Cardiac septum (tissue), 1 donor: ENCODE measurements around the gene CD47. TPM values are rescaled to one million over a fixed set of nuclear protein-coding genes. Genes with fewer than 3 reads are reported as not detected.

Experiments
- DNase-seq: peaks from one replicate; pipeline ENCODE4 v3.0.0-alpha.2; 2020; ENCODE audit warnings: low spot score
- intact Hi-C: fragments of 100-400 bp; cut with DNase I; formaldehyde crosslinking; loops from one replicate; pipeline ENCODE4 v1.14.0; 2022
- total RNA-seq: library from RNA; stranded (reverse); fragmentation: NEBNext Ultra II Directional; extraction: Animal tissue kit (Norgen Biotek cat#: 25700); gene quantifications from one replicate; pipeline ENCODE4 v1.2.1, GENCODE V29; 2021
- donor health status: DM: no; HTN: no; CAD: no.

Gene CD47
- total RNA-seq, 1 donor from 2014 or later, result 51.4 TPM

DNA sequence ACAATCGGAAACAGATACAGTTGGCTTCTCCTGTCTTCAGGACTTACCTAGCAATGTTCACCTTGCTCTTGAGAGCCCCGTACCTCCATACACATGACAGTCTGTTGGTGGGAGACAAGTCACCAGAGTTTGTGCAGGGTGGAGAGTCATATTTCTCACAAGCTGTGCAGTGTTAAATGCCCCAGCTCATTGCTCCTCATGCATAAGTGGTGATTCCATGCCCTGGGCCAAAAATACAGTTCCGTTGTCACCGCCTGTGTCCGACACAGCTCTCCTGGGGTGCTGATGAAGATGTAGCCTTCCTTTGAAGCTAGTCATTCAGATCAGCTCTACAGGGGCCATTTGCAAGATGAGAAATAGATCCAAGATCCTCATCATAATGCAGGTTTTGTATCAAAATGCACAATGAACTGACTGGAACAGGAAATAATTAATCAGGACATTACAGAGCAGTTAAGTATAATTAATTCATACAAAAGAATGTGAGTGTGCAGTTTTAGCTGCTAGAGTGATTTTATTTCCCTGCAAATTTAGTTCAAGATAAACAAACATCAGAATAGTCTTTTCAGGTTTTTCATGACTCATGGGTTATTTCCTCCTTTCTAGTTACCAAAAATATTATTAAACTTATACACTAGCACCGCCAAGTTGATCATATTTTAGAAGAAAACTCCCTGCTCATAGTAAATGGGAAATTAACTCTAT, 66.5 kb downstream of the CD47 start:
- intact Hi-C loops, result no loop called here
- no peak for DNase-seq

DNA sequence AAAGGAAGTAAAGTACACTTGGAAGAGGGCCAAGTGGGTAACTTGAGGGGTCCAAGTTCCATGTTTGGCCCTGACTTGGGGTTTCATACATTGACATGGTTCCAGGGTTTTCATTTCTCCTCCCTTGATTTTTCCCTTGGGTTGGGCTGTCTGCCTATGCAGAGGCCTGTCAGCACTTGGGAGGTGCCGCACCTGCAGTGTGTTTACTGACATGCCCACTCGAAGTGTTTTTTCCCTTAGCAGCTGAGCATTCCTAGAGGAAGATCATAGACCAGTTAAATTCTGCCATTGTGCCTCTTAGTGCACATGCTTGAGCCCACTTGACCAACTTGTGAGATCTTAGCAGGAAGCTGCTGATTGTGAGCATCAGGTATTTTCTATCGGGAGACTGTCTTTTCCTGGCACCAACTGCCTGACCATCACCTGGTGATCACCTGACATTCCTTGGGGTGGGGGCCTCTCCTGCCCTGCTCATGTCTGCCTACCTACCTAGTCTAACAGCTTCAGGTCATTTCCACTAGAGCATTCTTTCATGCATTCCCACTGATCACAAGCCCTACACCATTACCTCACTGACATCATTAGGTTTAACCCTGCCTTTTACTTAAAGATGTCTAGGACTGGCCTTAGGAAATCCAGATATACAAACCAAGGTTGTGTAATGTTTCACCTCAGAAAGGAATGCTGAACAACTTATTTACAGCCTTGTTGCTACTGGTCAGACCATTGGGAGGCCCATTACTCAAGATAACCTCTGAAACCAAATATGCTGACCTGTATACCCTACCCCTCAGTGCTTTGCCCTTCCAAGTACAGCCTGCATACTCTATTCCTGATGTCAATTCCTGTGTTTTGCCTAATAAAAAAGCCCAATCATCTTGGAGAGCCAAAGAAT, 68.3 kb downstream of the CD47 start:
- no peak for DNase-seq
- intact Hi-C loops, result no loop called here

DNA sequence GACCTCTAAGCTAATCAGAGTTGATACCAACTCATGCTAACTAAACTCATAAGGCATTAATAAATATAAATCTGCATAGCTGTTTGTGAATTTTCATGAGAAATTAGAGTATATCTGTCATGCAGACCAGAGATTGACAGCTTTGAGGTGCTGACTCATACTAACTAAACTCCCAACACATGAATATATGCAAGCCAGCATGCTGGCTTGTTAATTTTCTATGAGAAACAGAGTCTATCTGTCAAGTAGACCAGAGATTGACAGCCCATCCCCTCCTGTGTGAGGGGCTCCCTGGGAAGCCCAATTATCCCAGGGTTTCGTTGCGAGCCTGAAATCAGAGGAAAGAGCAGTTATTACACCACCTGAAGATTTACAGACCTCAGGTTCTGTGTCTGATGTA, 69.3 kb downstream of the CD47 start:
- DNase-seq, result no peak
- intact Hi-C loops, result no loop called here

DNA sequence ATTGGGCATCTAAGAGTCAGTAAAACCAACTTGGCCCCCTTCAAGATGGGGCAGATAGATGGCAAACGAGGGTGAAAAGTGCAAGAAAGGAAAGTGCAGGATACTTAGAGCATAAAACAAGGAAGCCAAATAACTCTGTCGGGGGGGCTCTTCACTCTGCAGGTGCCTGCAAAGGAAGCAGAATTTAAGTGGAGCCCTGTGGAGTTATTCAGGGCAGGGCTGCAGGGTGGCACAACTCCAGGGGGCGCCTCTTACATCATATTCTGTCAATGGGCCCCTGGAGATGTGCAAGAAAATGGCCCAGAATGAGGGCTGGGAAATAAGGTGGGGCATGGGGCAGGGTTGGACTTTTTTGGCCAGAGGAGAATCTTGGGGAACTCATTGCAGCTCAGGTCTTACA, 69.7 kb downstream of the CD47 start:
- intact Hi-C loops, result no loop called here
- DNase-seq, result no peak

DNA sequence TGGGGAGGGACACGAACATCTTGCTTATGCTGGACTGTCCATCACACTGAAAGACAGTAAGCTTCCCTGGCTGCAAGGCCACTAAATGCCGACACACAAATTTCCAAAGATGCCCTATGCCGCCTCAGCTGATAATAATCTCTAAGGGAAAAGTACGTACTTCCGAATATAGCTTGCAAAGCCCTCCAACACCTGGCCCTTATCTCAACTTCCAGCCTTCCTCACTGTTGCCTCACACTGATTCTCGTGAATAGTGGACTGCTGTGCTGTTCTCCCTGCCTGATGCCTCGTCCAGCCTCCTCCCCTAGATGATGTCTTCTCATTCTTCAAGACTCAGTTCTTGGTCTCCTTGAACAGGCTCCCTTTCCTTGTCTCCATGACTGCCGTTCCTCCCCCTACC, 72.3 kb downstream of the CD47 start:
- DNase-seq, result no peak
- intact Hi-C loops, result no loop called here

DNA sequence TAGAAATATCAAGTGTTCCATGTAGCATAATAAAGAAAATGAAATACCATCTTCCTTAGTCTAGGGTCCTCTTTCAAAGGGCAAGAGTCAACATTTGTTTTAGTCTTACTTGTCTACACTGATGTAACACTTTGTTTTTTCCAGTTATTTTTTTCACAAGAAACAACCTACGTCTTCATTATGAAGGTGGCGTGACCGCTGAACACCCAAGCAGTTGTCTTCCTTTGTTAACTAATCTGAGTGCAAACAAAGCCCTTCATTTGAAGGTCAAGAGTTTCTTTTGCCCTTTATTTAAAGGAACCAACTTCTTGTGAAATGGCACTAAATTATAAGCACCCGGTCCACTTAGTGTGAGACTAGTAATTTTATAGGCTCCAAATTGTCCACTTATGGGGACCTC, 73.2 kb downstream of the CD47 start:
- DNase-seq, result no peak
- intact Hi-C loops, result no loop called here

DNA sequence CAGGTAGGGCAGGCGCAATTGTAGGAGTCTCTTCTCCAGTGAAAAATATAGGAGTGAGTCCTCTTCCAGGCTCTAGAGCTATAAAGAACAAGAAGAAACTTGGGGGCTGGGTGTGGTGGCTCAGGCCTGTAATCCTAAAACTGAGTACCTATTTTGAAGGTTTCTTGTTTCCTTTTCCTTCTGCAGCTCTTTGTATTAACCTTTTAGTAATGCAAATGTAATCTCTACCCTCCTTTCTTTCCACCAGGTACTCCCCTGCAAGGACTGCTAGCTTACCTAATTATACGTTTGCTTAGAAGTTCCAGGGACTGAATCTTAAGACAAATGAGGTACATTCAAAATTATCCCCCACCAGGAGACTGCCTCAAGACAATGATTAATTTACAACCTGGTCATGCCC, 75.9 kb downstream of the CD47 start:
- intact Hi-C loops, result no loop called here
- no peak for DNase-seq

DNA sequence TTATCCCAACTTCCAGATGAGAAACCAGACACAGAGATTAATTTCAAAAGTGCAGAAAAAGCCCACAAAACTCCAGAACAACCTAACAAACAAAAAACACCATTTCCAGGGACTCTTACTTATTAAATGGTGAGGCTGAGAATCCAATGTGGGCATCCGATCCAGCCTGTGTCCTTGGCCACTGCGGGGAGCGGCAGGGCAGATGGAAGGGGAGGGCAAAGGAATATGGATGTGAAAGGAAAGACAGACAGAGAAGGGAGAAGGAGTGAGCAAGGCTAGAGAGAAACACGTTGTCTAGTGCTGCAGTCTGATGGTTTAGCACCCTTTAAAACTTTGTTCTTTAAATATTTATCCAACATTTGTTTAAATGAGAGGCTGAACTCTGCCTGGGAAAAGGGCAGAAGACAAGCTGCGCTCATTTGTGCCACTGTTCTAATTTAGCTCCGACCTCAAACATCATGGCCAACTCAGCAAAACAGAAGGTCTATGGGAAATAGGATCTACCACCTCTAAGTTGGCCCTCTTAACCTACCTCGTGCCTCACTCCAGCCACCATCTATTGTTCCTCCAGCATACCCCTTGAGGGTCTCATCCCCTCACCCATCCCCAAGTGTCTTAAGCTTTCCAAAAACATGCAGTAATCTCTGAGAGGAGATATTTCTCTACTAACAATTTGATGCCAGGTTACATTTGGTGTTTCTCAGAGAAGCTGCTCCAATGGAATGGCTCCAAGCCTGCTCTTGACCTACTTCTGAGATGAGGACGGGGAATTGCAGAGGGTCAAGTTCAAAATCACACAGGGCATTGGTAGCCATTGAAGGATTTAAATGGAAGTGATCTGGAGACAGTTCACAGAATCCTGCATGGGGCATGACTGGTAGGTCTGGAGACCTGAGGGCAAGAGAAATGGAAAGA, 77.4 kb downstream of the CD47 start:
- intact Hi-C loops, result no loop called here
- DNase-seq, result no peak

DNA sequence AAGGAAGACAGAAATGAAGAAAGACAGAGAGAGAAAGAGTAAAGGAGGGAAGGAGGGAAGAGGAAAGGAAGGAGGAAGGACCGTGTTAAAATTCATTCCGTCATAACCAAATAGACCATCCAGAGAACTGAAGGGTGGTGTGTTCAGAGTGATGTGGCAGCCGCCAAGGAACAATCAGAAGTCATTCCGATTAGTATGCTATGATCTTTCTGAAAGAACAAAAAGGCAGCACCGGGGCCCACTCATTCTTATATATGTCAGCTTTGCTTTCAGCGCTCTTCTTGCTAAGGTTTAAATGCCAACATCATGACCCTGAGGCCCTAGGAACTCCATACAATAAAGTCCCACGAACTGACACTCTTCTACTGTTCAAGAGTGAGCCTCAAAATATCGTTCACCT, 78.5 kb downstream of the CD47 start:
- DNase-seq, result no peak
- intact Hi-C loops, result no loop called here

DNA sequence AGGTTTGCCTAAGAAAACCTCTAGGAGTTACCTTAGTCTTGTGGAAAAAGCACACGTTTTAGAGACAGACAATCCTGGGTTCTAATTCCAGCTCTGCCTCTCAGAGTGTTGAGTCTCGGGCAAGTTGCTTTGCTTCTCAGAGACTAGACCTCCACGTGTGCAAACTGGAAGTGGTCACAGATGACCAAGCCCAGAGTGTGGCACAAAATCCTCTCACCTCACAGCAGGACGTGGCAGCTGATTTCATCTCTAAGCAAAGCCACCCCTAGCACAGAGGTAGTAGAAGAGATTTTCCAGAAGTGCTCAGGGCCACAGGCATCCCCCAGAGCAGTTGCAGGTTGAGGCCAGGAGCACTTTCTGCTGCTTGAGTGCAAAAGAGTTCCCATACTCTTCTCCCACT, 79.2 kb downstream of the CD47 start:
- intact Hi-C loops, result no loop called here
- DNase-seq, result no peak

DNA sequence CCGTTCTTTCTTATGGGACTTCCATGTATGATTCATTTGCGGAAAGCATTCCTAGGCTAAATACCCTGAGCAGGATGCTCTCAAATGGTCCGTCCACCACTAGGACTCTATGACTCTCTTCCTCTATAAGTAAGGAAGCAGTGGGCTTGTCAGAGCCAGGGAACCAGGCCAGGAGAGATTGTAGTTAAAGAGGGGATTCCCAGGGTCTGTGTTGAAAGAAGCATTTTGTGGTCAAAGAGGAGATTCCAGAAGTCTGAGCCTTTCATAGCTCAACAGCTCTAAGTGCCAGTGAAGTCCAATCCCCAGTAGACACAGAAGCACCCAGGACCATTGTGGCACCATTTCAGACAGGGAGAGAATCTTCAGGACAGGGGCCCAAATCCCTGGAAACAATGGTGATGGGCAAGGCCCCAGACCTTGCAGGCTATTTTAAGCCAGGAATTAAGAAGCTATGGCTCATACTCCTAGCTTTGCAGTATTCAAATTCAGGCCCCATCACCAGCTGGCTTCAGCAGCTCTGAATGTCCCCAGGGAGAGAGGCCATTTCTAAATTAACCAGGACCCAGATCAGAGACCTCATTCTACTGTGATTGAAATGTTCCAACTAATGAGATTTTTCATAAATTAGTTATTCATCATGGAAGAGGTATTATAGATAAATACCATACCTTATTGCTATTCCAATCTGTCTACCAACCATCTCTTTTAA, 81.7 kb downstream of the CD47 start:
- no peak for DNase-seq
- intact Hi-C loops, result loop anchor here (5.0 kb wide), 1 partner anchor 52 kb away; no protein-coding TSS in a partner anchor

DNA sequence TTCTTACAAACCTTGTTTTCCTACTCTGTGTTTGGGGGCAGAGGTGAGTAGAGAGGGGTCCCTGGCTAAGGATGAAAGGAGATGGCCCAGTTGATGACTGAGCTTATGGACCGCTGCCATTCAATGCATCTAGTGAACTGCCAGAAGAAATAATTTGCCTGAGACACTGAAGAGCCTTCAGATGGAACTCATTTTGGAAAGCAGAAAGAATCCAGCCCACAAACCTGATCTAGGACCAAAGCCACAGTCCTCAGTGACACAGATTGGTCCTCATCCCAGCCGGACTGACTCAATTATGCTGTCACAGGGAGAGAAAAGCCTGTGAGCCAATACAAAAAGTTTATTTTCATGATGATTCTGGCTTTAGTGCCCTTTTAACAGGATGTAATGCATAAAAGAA, 82.7 kb downstream of the CD47 start:
- DNase-seq, result no peak
- intact Hi-C loops, result loop anchor here (5.0 kb wide), 1 partner anchor 51 kb away; no protein-coding TSS in a partner anchor

DNA sequence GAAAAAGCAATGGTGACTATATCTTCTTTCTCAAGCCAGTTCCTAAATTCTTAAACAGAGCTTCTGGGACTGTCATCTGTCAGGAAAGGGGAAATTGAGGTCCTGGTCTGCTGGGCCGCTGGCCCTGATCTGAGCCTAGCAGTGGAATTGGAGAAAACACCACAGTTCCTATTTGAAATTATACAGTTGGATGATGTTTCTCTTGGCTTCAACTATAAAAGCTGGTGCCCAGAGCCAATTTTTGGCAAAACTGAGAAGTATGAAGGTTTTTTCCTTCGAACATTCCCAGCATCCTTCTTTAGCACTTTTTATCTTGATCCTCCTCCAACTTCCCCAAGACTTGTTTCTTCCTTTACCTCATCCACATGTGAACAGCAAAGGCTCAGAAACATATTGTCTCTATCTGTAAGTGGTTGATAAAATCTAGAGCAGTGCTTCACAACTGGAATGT, 83.9 kb downstream of the CD47 start:
- intact Hi-C loops, result loop anchor here (5.0 kb wide), 1 partner anchor 50 kb away; no protein-coding TSS in a partner anchor
- DNase-seq, result no peak

DNA sequence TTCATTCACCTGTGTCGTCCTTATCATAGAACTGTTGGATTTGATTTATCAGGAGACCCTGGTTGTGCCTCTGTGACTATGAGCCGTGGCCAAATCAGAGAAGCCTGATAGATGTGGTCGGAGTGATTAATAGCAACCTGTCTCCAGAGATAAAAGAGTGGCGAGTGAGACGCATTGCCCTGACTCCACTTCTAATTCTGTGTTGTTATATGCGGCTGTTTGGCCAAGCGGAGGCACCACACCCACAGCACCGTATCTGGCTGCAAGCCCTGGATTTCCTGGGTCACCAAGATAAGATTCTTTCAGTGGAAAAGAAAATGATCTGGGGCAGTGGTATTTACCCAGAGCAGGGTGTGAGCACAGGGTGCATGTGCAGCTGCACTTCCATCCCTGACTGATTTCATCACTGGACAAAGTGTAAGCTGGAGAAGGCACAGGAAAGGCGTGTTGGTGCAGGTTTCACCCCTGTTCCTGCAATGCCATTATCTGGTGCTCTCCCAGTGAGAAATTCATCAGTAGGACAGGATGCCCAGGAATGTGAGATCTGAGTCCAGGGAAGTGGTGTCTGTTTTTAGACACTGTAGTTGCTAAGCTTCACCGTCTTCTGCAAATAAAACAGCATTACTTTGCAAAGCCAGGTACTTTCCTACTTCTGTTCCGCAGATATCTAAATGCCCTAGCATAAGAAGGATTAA, 84.6 kb downstream of the CD47 start:
- no peak for DNase-seq
- intact Hi-C loops, result loop anchor here (5.0 kb wide), 1 partner anchor 49 kb away; no protein-coding TSS in a partner anchor

DNA sequence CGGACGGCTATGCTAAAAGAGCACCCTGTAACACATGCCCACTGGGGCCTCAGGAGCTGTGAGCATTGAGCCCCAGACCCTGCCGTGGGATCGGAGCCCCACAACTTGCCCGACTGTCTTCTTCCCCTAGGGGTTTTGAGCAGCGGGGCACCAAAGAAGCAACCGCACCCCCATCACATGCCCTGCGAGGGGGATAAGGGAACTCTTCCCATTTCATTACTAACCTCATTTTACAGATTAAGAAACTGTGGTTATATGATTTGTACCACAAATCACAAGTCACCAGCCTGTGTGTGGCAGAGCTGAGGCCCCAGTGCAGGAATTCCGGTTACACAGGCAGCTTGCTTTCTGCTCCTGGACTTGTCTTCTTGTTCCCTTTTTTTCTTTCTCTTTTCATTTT, 86.2 kb downstream of the CD47 start:
- intact Hi-C loops, result loop anchor here (5.0 kb wide), 1 partner anchor 47 kb away; no protein-coding TSS in a partner anchor
- no peak for DNase-seq

DNA sequence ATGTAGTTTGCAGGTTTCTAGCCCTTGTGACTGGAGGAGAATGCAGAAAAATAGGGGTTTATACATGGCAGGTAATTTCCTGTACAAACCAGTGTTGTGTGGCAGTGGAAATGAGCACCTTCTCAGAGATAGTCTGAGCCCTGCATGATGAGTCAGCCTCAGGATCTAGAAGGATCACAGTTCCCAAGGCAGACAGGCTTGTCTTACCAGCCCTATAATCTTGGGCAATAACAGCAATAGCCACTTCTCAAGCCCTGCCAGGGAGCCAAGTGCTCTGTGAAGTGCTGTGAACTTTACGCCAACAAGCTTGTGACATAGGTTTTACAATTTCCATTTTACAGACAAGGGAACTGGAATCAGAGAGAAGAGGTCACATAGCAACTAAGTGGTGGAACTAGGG, 89.4 kb downstream of the CD47 start:
- intact Hi-C loops, result no loop called here
- no peak for DNase-seq

DNA sequence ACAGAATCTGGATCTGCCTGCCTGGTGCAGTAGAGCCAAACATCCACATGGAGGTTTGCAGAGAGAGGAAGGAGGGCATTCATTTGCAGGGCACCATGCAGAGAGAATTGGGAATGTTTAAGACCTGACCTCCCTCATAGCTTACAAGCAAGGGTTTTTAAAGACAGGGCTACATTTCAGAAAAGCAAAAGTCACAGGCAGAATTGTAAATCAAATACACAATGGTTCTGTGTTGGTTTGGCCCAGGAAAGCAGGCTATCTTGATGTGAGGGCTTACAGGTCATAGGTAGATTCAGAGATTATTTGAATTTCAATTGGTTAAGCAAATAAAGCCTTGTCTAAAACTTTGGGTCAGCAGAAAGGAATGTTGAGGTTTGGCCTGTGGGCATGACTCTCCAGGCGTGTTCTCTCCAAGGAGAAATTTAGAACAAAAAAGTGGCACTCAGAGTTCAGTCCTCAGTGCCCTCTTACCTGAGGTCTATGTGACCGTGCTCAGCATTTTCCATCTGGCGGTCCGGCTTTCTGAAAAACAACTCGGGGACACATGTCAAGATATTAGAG, 91.5 kb downstream of the CD47 start:
- intact Hi-C loops, result no loop called here
- no peak for DNase-seq

DNA sequence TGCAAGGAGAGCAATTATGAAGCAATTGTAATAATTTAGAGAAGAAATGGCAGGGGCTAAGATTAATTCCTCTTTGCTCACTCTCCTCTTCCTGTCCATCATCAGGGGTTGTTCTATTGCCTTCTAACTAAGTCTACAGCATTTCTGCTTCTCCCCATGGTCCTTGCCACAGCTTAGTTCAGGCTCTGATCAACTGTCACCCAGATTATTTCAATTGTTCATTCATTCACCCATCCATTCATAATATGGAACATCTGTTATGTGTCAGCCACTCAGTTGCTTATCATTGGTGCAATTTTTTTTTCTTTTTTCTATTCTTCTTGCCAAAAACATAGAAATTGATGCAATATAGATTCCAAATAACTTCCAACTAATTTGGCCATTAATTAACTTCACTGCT, 93.2 kb downstream of the CD47 start:
- intact Hi-C loops, result no loop called here

More for the DNA sequence above, 93.2 kb downstream of the CD47 start:
- no peak for DNase-seq
